SKM-1 treated with dmso at 0.1 percent for 144 hours (cell line): Measurements from ENCODE around the gene SLC16A7.

Experiments
- DNase-seq: peaks from one replicate; lab custom pipeline; 2025; ENCODE audit not compliant: unreplicated experiment; lab: John Stamatoyannopoulos, UW

The SLC16A7 gene

GRCh38 chr12:59828521-59828920, 232.7 kb downstream of the SLC16A7 start:
- no peak for DNase-seq

- no peak for DNase-seq
Observed at GRCh38 chr12:59833408-59833807, 237.6 kb downstream of the SLC16A7 start.

- peak; percentile 3 for DNase-seq
Observed at GRCh38 chr12:59834659-59835474, 239.0 kb downstream of the SLC16A7 start.
